GM18508 (cell line): ENCODE measurements around the gene TSFM.
"Not testable (repeated sequence)": the region's sequence is repeated elsewhere in the genome, so short reads cannot be mapped to it uniquely, and the experiment has no call there.

ENCODE experiments used
- ATAC-seq: cut with Tn5 transposase; IDR thresholded peaks from one replicate; pipeline ENCODE4 v1.9.1; 2021; ENCODE audit warnings: moderate number of reproducible peaks; ENCODE audit not compliant: insufficient read depth, unreplicated experiment

Gene TSFM

DNA sequence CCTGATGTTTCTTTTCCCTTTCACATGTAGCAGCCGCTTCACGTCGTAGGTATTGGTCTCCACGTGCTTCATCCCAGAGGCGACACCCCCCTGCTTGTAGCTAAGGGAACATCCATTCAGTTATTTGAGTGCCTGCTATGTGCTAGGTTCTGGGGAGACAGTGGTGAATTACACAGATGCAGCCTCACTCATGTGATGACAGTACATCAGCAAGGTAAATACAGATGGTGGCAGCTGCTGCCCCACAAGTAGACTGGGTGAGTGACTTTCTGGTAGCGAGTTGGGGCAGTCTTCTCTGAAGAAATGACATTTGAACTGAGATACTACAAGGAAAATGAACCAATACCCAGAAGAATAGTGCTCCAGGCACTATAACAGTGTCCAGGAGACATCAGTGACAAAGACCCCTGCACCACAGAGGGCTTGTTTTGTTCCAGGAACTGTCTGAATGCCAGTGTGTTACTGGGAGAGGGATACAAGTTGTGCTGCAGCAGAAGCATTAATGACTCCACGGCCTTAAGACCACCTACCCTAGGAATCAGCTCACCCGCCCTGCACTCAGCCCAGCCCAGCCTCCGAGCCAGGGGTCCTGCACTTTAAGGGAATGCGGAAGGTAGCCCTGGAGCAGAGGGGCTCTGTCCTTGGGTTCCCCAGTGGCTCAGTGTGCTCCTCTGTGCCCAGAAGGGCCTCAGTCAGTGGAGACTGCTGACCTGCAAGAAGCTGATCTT lies 28.6 kb downstream of the TSFM start:
- no peak for ATAC-seq

DNA sequence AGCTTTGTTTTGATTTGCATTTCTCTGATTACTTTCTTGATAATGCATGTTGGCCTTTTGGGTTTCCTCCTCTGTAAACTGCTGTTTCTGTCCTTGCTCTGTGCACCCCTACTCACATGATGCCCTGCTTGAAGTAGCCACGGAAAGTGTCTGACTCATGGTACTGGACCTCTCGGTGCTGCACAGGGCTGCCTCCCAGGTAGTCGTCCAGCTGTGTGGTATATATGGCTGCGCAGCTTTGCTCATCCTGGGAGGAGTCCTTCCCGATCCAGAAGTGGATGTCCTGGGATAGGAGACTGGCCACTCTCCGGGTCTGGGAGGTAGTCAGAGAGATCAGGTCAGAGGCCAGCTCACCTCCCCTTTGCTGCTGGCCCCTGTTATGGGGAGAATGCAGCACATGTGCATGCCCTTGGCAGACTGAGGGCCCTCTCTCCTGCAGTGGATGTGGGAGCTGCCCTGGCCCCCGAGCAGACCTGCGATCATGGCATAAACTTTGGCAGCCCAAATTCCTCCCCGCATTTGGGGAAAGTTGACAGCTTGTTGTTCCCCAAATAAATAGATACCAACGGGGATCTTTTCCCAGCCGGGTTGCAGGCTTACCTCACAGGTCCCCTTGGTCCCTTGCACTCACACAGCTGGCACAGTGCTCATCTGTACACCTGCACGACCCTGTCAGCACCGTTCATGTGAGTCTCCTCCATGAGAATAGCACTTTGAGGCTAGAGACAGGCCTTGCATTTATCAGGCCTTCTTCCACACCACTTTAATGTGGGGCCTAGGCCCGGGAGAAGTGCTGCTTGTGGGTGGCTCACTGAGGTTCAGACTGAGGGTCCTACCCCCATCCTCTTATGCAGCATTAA lies 30.8 kb downstream of the TSFM start:
- ATAC-seq, result no peak

DNA sequence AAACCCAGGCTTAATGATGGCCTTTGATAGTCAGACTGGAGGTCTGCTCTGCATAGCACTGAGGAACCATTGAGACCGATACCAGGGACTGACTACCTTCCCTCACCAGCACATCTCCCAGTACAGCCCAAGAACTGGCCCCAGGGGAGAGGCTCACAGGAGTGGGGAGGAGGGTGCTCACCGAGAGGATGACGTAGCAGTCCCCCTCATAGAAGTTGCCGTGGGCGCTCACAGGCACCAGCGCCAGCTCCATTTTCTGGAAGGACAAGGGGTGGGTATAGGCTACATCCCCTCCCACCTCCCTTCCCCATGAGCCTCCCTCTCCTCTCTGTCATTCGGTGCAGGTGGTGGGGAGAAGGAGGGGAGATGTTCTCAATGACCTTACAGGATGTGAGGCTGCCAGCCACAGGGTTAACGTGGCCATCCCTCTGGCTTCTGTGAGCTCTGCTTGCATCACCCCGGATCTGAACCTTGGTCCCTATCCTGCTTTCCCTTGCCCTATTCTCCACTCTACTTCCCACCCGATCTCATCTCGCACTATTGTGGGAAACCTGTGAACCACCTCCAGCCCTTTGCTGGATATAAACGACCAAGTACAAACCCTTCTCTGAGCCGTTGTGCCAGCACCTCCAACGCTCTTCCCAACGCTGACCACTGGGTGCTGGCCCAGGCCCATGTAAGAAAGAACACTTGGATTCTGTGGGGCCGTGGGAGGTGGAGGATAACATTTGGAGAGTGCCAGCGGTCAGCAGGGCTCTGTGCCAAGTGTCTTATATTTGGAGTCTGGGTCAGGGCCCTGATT lies 31.6 kb downstream of the TSFM start:
- no peak for ATAC-seq

DNA sequence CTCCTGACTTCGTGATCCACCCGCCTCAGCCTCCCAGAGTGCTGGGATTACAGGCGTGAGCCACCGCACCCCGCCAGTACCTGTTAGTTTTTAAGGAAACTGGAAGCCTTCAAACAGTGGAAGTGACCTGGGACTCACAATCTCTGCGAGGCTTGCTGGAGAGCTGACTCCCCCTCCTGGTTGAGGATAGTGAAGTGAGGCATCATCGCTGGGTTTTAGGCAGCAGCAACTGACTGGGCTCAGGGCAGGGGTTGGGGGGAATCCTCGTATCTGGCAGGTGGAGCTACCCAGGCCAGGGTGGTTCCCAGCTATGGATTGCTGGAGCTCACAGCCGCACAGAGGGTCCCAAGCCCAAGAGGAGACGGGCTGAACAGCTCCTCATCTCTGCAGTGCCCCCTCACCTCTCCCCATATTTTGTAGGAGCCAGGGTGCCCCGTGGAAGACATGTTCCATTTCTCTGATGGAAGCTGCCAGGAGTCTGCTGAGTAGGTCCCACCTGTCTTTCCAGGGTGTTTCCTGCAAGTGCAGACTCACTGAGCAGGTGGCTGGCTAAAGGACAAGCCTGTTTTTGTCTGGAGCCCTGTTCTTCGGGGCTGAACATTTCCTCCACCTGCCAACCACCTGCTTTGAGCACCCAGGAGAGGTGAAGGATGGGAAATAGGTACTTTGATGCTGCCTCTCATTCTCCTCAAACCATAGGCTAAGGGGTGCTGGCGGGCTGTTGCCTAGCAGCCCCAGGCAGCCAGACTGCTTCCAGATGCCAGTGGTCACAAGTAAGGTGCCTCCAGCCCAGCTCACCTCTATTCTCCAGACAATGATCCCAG lies 32.8 kb downstream of the TSFM start:
- no peak for ATAC-seq

DNA sequence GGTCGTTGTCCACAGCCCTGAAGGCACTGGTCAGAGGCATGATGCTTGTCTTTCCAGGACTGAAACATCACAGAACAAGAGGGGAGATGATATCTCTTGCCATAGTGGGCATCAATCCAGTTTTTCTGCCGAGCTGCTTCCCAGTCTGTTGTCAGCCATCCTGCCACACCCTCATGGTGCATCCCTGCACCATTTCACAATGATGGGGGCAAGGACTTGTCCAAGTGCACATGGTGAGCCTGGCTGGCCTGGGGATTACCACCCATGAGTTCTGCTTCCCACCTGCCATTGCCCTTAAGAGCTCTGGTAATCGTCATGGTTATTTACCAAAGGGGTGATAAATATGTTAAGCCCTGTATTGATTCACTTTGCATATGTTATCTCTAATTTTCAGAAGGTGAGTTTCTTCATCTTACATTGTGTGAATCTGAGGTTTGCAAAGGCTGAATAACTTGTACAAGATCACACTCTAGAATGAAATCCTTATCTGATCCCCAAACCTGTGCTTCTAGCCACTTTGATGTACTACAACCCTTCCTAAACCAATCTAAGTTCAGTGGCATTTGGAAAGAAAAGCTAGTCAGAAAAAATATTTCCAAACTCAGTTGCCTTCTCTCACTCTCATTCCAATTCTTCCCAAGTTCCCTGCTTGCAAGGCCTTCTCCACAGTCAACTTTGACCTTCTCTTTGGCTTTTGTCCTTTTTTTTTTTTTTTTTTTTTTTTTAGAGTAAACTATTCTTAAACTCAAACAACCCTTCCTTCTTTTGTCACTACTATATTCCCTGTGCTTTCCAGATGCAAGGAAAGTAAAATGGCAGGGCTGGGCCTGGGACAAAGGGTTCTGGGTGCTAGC lies 33.6 kb downstream of the TSFM start:
- ATAC-seq, result no peak

DNA sequence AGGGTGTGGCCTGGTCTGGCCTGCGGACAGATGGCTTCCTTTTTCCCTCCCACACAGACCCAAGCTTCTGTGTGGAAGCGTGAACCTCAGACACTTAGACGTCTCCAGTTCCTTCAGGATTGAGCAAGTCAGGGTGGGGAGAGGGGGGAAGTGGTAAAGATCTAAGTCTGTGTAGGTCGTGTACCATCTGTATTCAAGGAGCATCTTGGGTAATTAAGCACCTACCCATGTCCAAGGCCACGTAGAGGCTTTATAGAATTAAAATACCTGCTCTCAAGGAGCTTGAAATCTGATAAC lies 34.2 kb downstream of the TSFM start:
- ATAC-seq, result no peak

DNA sequence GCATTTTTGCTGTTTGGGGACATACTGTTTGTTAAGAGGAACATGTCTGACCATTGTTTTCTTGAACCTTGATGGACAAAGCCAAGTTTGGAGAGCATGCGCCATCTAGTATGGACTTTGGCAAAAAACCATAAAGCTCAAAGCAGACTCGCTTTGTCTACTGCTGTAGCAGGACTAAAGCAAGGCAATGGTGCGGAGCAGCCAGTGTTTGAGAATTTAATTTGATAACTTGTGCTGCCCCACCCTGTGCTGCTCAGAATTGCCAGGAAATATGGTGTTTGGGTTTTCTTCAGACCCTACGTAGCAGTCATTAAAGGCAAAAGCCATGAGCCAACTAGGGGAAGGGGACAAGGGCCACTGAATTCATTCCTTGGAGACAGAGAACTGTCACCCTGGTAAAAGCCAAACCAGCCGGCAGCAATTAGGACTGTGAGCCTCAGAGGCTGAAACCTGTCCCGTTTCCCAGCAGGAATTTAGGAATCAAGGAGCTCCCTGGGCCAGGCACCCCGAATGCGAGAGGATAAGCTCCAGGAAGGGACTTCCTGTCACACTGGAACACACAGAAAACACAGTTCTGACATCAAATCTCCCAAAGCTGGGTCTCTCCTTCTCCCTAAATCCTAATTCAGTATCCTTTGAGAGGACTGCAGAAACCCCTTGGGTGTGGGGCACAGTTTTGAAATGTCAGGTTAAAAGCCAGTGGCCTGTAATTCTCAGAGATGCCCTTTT lies 34.8 kb downstream of the TSFM start:
- no peak for ATAC-seq

DNA sequence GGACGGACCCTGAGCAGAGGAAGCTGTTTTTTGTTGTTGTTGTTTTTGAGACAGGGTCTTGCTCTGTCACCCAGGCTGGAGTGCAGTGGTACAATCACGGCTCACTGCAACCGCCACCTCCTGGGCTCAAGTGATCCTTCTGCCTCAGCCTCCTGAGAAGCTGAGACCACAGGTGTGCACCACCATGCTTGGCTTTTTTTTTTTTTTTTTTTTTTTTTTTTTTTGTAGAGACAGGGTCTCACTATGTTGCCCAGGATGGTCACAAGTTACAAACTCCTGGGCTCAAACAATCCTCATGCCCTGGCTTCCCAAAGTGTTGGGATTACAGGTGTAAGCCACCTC lies 35.4 kb downstream of the TSFM start:
- not testable (repeated sequence) for ATAC-seq

DNA sequence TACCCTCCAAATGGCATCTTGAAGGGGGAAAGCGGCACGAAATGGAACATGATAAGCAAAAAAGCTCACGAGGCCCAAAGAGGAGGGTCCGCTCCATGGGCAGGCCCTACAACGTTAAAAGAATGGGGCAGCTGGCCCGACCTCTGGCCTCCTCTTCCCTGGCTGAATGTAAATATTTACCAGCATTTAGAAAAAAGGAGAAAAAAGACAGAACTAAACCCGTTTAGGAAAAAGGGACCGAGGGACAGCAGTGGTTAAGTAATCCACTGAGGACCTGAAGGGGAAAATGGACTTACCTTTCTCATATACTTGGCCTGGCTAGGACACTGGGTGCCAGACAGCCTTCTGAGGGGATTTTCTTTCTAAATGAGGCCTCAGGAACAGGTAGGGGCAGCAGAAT lies 37.5 kb downstream of the TSFM start:
- ATAC-seq, result not testable (repeated sequence)

DNA sequence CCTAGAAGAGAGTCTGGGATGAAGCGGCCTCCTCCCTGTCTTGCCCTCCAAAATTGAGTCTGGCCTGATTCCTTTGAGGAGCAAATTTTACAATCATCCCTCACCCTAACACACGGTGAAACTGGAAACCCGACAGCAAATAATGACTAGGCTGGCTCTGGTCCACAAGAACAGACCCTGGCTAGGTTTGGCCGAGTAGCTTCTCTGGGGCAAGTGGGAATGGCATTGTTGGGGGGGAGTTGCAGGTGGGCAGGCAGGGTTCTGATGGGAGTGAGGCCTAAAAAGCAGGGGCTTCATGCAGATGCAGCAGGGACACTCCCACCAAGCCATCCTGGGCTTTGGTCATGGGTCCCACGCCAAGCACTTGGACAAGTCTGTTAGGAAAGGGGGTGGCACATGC lies 38.4 kb downstream of the TSFM start:
- ATAC-seq, result not testable (repeated sequence)

DNA sequence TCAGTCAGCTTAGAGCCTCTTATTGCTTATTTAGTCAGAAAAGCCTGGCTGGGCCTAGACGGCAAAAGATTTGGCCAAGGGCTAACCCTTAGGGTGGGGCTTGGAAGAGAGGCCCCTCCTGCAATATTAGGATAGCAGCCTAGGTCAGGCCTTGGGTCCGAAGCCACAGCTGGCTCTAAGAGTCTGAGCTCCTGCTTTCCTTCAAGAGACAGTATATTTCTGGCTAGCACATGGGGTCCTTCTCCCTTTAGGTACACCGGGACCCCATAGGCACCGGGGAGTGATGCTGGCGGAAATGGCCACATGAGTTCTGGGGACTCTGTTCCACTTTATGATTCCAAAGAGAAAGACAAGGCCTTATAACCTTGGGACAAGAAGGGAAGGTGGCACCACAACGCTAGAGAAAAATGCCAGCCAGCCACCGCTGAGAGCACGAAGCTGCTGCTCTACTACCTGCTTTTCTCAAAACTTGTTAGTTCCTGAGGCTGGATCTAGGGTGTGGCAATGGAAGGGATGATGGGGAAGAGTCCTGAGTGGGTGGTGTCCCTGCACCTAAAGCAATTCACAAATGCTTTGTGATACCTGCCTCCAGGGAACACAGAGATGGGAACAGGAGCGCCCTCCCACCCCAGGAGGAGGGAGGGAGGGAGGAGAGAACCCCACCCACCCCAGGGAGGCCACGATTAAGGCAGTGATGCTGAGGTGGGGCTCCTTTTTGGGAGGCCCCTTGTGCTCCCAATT lies 39.1 kb downstream of the TSFM start:
- no peak for ATAC-seq

DNA sequence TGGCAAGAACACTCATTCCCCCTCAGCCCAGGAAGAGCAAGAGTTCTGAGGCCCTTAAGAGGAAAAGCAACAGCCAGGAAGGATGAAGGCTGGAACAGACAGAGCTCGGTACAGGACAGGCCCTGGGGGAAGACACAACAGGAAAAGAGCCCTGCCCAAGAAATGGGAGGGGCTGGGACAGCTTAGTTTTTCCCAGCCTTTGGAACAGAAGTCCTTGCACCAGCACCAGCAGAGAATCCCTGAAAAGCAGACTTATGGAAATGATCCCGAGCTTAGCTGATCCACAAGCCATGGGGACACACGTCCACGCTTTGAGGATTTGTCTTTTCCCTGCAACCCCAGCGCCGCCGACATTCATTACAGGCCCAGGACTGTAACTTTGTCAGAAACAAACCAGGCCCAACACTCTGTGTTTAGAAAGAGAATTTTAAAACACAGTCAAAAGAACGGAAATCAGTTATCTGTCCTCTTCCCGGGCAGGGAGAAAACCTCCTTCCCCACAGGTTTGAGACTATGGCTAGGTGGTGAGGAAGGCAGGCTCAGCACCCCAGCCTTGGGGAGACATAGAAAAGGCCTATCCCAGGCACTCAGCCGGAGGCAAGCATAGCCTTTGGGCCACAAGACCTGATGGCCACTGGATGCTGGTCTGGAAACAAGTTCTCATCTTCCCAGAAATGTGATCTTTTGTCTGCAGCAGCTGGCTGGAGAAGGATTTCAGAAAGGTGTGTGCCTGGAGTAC lies 40.0 kb downstream of the TSFM start:
- no peak for ATAC-seq

DNA sequence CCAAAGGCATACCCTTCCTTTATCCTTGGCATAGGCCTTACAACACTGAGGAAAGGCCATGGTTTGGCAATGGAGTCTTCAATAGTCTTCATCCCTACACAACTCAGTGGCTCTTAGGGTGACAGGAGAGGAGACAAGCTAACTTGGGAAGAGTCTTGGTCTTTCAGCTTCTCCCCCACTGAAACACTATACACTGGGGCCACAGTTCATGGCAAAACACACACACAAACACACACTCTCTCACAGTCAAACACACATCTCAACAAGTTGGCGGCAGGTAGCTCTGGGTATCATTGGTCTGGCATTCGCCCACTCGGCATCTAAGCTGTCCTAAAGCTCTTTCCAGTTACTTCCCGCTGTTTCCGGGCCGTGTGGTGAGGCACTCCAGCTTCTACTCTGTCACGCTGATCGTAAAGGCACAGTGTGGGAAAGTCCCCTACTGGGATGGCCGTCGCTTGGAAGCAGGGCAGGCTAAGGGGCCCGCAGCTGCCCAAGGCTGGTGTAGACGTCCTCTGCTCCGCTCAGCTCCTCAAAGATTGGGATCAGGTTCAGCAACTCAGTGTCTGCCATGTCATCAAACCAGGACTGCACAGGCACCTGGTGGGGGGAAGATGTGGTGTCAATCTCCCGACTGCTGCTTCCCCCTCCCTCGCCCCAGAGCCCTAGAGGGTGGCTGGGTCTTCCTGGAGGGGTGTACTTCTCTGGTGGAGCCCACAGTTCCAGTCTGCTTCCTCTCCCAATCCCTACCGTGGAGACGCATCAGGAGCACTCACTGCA lies 40.7 kb downstream of the TSFM start:
- ATAC-seq, result no peak

DNA sequence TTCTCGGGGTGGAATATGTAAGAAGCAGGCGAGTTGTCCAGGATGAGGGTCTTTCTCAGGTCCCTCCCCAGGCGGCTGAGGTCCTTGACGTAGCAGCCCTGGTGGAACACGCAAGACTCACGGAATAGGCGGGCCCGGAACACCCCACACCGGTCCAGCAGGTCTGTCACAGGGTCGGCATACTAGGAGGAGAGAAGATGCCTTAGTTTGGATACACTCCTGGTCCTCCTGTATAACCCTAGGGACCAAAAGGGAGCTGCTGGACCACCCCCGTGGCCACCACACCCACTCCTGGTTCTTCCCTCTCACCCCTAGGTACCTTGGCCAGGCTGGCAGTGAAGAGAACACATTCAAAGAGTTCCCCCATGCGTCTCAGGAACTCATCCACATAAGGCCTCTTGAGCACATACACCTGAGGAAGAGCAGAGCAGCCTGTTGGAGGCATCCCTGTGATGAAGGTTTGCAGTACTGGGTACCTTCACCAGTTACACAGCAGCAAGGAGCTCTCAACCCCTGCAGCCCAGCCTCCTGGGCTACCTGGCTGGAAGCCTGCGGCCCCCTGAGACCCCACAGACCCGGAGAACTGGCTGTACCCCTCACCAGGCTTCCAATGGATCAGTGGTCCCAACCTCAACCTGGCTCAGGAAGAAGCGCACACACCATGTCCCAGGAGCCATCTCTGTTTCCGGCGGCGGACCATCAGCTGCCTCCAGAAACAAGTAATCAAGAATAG lies 41.5 kb downstream of the TSFM start:
- no peak for ATAC-seq

DNA sequence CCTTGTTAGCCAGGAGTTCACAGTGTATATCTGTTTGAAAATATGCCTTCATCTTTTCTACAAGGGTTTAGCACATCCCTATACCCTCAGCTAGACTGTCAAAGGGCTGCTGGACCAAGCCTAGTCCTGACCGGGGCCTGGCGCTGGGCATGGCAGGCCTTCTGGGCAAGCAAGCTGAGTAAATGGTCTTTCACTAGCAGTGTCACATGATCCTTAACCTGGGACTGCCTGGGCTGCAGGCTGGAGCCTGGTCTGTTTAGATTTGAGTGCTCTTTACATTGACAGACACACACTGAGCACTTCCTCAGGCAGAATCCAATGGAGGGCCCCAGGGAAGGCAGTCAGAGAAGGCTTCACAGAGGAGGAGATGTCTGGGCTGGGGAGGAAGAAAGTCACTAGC lies 42.9 kb downstream of the TSFM start:
- no peak for ATAC-seq

DNA sequence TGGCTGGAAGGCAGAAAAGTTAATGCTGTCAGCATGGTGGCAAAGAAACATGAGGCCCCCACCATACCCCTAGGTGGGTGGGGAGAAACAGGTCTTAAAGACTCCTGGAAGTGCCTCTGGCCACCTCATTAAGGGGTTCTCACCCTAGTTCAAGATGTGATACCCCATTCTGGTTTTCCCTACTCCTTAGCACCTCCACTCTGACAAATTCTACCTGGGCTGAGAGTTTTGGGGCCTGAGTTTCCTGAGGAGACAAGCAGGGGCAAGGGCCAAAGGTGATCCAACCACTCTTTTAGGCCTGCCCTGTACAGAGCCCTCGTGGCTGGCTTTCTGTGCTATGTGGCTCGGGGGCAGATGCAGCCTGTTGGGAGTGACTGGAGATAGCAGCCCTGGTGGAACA lies 43.8 kb downstream of the TSFM start:
- no peak for ATAC-seq
